ENCODE data around the gene LRRC53.

The LRRC53 gene

GRCh38 chr1:74436078-74436477 lies 76.3 kb downstream of the LRRC53 start:
- no peak overlapping the region for H3K27ac Mint-ChIP-seq
- H3K4me1 Mint-ChIP-seq, result peaks cover 10% of the 10 kb centered on the region
- no peak for TF ChIP-seq CTCF (IDR thresholded peaks at IDR 0.05; ENCODE audit: unreplicated experiment in 3 of 3)
- H3K9me3 Mint-ChIP-seq, result no peaks in the 10 kb centered on the region
- no peaks in the 10 kb centered on the region for H3K27me3 Mint-ChIP-seq (ENCODE audit: low read depth)
- H3K36me3 Mint-ChIP-seq (ENCODE audit: low read depth), result no peaks in the 10 kb centered on the region
- no peak overlapping the region for H3K4me3 Mint-ChIP-seq

GRCh38 chr1:74434321-74434720 lies 78.1 kb downstream of the LRRC53 start:
- Mint-ChIP-seq H3K4me1 (peaks cover 12% of the 10 kb centered on the region), H3K4me3 (no peak overlapping the region), H3K27me3 (ENCODE audit: low read depth) (no peaks in the 10 kb centered on the region), H3K9me3 (no peaks in the 10 kb centered on the region), H3K36me3 (ENCODE audit: low read depth) (no peaks in the 10 kb centered on the region), H3K27ac (no peak overlapping the region)
- TF ChIP-seq CTCF (IDR thresholded peaks at IDR 0.05; ENCODE audit: unreplicated experiment in 3 of 3), result no peak

- Mint-ChIP-seq H3K27ac (no peak overlapping the region), H3K36me3 (ENCODE audit: low read depth) (no peaks in the 10 kb centered on the region), H3K4me1 (peaks cover 7% of the 10 kb centered on the region), H3K27me3 (ENCODE audit: low read depth) (no peaks in the 10 kb centered on the region), H3K4me3 (no peak overlapping the region), H3K9me3 (no peaks in the 10 kb centered on the region)
- no peak for TF ChIP-seq CTCF (IDR thresholded peaks at IDR 0.05; ENCODE audit: unreplicated experiment in 3 of 3)
Measured at GRCh38 chr1:74432325-74432724, 80.1 kb downstream of the LRRC53 start.

GRCh38 chr1:74431531-74431930 lies 80.9 kb downstream of the LRRC53 start:
- Mint-ChIP-seq H3K27me3 (ENCODE audit: low read depth) (no peaks in the 10 kb centered on the region), H3K27ac (no peak overlapping the region), H3K4me3 (no peak overlapping the region), H3K9me3 (no peaks in the 10 kb centered on the region), H3K4me1 (peaks cover 12% of the 10 kb centered on the region), H3K36me3 (ENCODE audit: low read depth) (no peaks in the 10 kb centered on the region)
- no peak for TF ChIP-seq CTCF (IDR thresholded peaks at IDR 0.05; ENCODE audit: unreplicated experiment in 3 of 3)

- Mint-ChIP-seq H3K27me3 (ENCODE audit: low read depth) (no peaks in the 10 kb centered on the region), H3K4me3 (no peak overlapping the region), H3K4me1 (peaks cover 21% of the 10 kb centered on the region), H3K9me3 (no peaks in the 10 kb centered on the region), H3K36me3 (ENCODE audit: low read depth) (no peaks in the 10 kb centered on the region), H3K27ac (no peak overlapping the region)
- no peak for TF ChIP-seq CTCF (IDR thresholded peaks at IDR 0.05; ENCODE audit: unreplicated experiment in 3 of 3)
Measured at GRCh38 chr1:74430342-74430934, 82.0 kb downstream of the LRRC53 start.

GRCh38 chr1:74429580-74429979 lies 82.8 kb downstream of the LRRC53 start:
- Mint-ChIP-seq H3K27me3 (ENCODE audit: low read depth) (no peaks in the 10 kb centered on the region), H3K4me3 (no peak overlapping the region), H3K36me3 (ENCODE audit: low read depth) (no peaks in the 10 kb centered on the region), H3K27ac (no peak overlapping the region), H3K4me1 (peaks cover 27% of the 10 kb centered on the region), H3K9me3 (no peaks in the 10 kb centered on the region)
- TF ChIP-seq CTCF (IDR thresholded peaks at IDR 0.05; ENCODE audit: unreplicated experiment in 3 of 3), result no peak

All from nephron (organoid).